NCI-H748 treated with DMSO at 0.1 percent for 48 hours (cell line): ENCODE results near the gene PIGZ.

Experiments
- DNase-seq: peaks from one replicate; lab custom pipeline; 2025; lab: John Stamatoyannopoulos, UW

Gene PIGZ

GRCh38 chr3:196968233-196969133 lies at the start of gene PIGZ:
Gene PIGZ (minus strand): TSS chr3:196968833. CDS start chr3:196952031, 16,802 bp downstream.
- DNase-seq = no peak

- no peak for DNase-seq
Measured at GRCh38 chr3:197017003-197017402, 48.4 kb upstream of the PIGZ start.

GRCh38 chr3:197015790-197016736 lies 47.4 kb upstream of the PIGZ start:
- no peak for DNase-seq

GRCh38 chr3:197014942-197015575 lies 46.4 kb upstream of the PIGZ start:
- no peak for DNase-seq

GRCh38 chr3:197014024-197014423 lies 45.4 kb upstream of the PIGZ start:
- DNase-seq = no peak

GRCh38 chr3:197012540-197012883 lies 43.9 kb upstream of the PIGZ start:
- no peak for DNase-seq

GRCh38 chr3:197011780-197012539 lies 43.3 kb upstream of the PIGZ start:
- DNase-seq = no peak

- no peak for DNase-seq
Measured at GRCh38 chr3:197010556-197011351, 42.1 kb upstream of the PIGZ start.

GRCh38 chr3:197009532-197010019 lies 40.9 kb upstream of the PIGZ start:
- no peak for DNase-seq

- no peak for DNase-seq
Measured at GRCh38 chr3:197008436-197009209, 40.0 kb upstream of the PIGZ start.

GRCh38 chr3:197007953-197008352 lies 39.3 kb upstream of the PIGZ start:
- no peak for DNase-seq

GRCh38 chr3:197007296-197007940 lies 38.8 kb upstream of the PIGZ start:
- DNase-seq = no peak

GRCh38 chr3:197006860-197007259 lies 38.2 kb upstream of the PIGZ start:
- no peak for DNase-seq

- DNase-seq = no peak
Measured at GRCh38 chr3:197006446-197006845, 37.8 kb upstream of the PIGZ start.

- no peak for DNase-seq
Measured at GRCh38 chr3:197003461-197004385, 35.1 kb upstream of the PIGZ start.

GRCh38 chr3:197002701-197003454 lies 34.2 kb upstream of the PIGZ start:
- DNase-seq = no peak

- DNase-seq = no peak
Measured at GRCh38 chr3:197001972-197002700, 33.5 kb upstream of the PIGZ start.
